MCF 10A (cell line): ENCODE results near the gene TFF2. TPM values are rescaled to one million over a fixed set of nuclear protein-coding genes. Genes with fewer than 3 reads are reported as not detected.

Source experiments
- BruUV-seq: library from RNA; stranded (reverse); fragments of 400-500 nt; replicated peaks from 2 replicates; lab custom pipeline; 2021; lab: Mats Ljungman, UMichigan
- CTCF ChIA-PET: fragments of 300-600 bp; sonication (Branson Sonifier 250); formaldehyde crosslinking; extraction: SDS; loops from one replicate; lab custom pipeline; 2021; ENCODE audit warnings: antibody characterized with exemption, inconsistent platforms; lab: Yijun Ruan, JAX
- POLR2A ChIA-PET: fragments of 300-600, 350-650 bp; sonication (Branson Sonifier 250); formaldehyde crosslinking; extraction: SDS; loops from one replicate; lab custom pipeline; 2020; ENCODE audit warnings: antibody characterized with exemption, inconsistent platforms; lab: Yijun Ruan, JAX
- DNase-seq: peaks from one replicate; pipeline ENCODE4 v3.0.0-alpha.2; 2018; ENCODE audit not compliant: unreplicated experiment
- H3K27ac Mint-ChIP-seq: one replicate; pipeline ENCODE4 v1.8.0; 2022; ENCODE audit warnings: mild to moderate bottlenecking, low read depth, mixed read lengths; ENCODE audit not compliant: unreplicated experiment
- H3K27me3 Mint-ChIP-seq: one replicate; pipeline ENCODE4 v1.8.0; 2022; ENCODE audit warnings: mixed read lengths; ENCODE audit not compliant: insufficient read depth, unreplicated experiment
- H3K36me3 Mint-ChIP-seq: one replicate; pipeline ENCODE4 v1.8.0; 2022; ENCODE audit warnings: mild to moderate bottlenecking, moderate library complexity, mixed read lengths; ENCODE audit not compliant: insufficient read depth, unreplicated experiment
- H3K4me1 Mint-ChIP-seq: one replicate; pipeline ENCODE4 v1.8.0; 2022; ENCODE audit warnings: mixed read lengths; ENCODE audit not compliant: insufficient read depth, unreplicated experiment
- H3K4me3 Mint-ChIP-seq: one replicate; pipeline ENCODE4 v1.8.0; 2022; ENCODE audit warnings: mild to moderate bottlenecking, moderate library complexity, mixed read lengths; ENCODE audit not compliant: unreplicated experiment
- H3K9me3 Mint-ChIP-seq: one replicate; pipeline ENCODE4 v1.8.0; 2022; ENCODE audit warnings: mixed read lengths; ENCODE audit not compliant: unreplicated experiment
- intact Hi-C: fragments of 100-400 bp; cut with micrococcal nuclease; formaldehyde crosslinking; loops from 2 replicates; pipeline ENCODE4 v1.14.1; 2022
- total RNA-seq: library from RNA; stranded (reverse); gene quantifications from 2 replicates; pipeline ENCODE4 v1.2.3, GENCODE V29; 2022
- TF ChIP-seq, protein P1 (sequence below): fragments of 200-600 bp; IDR thresholded peaks from one replicate; pipeline ENCODE4 v1.8.0; 2022; ENCODE audit warnings: antibody characterized with exemption, mild to moderate bottlenecking; ENCODE audit not compliant: unreplicated experiment

The TFF2 gene
- total RNA-seq, 1 experiment from 2014 or later, result not detected

DNA sequence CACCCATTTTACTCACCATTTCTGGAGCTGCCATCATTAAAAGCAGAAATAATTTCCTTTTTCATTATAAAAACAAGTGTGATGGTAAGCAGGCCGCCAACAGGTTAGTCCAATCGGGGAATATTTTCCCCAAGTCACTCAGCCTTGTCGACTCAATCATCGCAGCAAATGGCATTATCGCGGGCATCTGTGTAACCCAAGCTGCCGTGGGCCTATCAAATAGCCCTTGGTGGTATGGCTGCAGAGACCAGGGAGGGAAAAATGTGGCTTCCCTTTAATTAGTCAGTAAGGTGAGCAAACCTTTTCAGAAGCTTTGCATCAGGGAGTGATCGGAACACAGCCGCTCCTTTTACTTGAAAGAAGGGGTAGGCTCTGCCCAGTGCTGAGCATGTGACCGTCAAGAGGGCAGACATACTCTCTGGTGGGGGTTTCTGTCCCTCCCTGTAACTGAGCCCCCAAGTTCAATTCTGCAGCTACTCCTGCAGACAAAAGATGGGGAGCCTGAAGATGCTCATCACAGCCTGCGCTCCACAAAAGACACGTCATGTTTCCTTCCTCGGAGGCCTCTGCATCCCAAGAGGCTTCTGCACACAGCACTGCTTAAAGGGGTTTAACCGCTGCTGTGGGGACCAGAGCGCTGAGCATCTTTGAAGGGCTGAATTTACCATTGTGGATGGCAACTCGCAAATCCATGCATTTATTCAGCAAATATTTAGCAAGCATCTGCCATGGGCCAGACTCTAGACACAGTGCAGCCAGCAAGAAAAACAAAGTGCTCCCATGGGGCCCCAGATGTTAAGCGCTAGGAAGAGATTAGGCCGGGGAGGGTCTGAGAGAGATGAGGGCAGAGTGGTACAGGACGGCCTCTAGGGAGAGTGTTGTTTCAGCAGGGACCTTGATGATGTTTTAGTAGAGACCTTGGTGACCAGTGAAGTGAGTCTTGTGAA lies 46.3 kb upstream of the TFF2 start:
- TF ChIP-seq, protein P1, sequence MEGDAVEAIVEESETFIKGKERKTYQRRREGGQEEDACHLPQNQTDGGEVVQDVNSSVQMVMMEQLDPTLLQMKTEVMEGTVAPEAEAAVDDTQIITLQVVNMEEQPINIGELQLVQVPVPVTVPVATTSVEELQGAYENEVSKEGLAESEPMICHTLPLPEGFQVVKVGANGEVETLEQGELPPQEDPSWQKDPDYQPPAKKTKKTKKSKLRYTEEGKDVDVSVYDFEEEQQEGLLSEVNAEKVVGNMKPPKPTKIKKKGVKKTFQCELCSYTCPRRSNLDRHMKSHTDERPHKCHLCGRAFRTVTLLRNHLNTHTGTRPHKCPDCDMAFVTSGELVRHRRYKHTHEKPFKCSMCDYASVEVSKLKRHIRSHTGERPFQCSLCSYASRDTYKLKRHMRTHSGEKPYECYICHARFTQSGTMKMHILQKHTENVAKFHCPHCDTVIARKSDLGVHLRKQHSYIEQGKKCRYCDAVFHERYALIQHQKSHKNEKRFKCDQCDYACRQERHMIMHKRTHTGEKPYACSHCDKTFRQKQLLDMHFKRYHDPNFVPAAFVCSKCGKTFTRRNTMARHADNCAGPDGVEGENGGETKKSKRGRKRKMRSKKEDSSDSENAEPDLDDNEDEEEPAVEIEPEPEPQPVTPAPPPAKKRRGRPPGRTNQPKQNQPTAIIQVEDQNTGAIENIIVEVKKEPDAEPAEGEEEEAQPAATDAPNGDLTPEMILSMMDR, result no peak
- BruUV-seq, result no TSS peak
- H3K4me3 Mint-ChIP-seq, result no peak overlapping the region
- peak overlapping the region; percentile 4 for H3K27ac Mint-ChIP-seq
- H3K9me3 Mint-ChIP-seq, result peaks cover 7% of the 10 kb centered on the region
- intact Hi-C loops, result no loop called here
- peaks cover 6% of the 10 kb centered on the region for H3K4me1 Mint-ChIP-seq
- CTCF ChIA-PET, result no interaction called here
- POLR2A ChIA-PET, result interaction anchor here (0.9 to 1.2 kb wide), 3 partner anchors 10 to 69 kb away, joined by 3 to 5 read pairs (median 5); no protein-coding TSS in a partner anchor
- DNase-seq, result no peak
- H3K36me3 Mint-ChIP-seq, result no peaks in the 10 kb centered on the region
- peaks cover 6% of the 10 kb centered on the region for H3K27me3 Mint-ChIP-seq

- no peaks in the 10 kb centered on the region for H3K36me3 Mint-ChIP-seq
- peak within 1 kb of the TSS; percentile 84 for H3K27ac Mint-ChIP-seq
- intact Hi-C loops, result no loop called here
- POLR2A ChIA-PET, result interaction anchor here (0.9 to 1.2 kb wide), 3 partner anchors 9 to 68 kb away, joined by 3 to 5 read pairs (median 5); no protein-coding TSS in a partner anchor
- no TSS peak for BruUV-seq
- H3K4me3 Mint-ChIP-seq, result peak within 1 kb of the TSS; percentile 67
- TF ChIP-seq, protein P1, result no peak
- DNase-seq, result peak; percentile 85
- peaks cover 11% of the 10 kb centered on the region for H3K27me3 Mint-ChIP-seq
- H3K9me3 Mint-ChIP-seq, result no peaks in the 10 kb centered on the region
- H3K4me1 Mint-ChIP-seq, result peaks cover 6% of the 10 kb centered on the region
- CTCF ChIA-PET, result no interaction called here
These were observed 45.3 kb upstream of the TFF2 start, which contains the start of gene TMPRSS3 for GRCh38 chr21:42395905-42396651. Gene TMPRSS3 (minus strand): TSS chr21:42396052. CDS start chr21:42395417, 635 bp downstream.

DNA sequence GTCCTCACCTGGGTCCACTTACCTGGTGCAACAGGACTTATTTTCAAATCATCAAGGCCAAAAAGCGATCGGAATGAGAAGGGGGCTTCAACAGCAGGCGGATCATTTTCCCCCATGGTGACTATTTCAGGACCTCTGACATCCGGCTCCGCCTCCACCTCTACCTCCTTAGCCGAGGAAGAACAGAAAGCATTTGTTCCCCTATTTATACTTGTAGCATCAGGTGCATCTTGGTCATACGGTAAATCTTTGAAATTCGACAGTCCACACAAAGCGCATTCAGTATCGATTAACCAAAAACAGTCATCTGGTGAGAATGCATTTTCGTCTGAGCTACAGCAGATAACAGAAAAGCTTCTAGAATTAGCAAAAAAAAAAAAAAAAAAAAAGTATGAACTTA lies 44.5 kb upstream of the TFF2 start:
- Mint-ChIP-seq H3K4me3 (peak overlapping the region; percentile 67), H3K9me3 (no peaks in the 10 kb centered on the region)
- TSS peak; percentile 82 for BruUV-seq

More for the DNA sequence above, 44.5 kb upstream of the TFF2 start:
- no peaks in the 10 kb centered on the region for H3K36me3 Mint-ChIP-seq
- TF ChIP-seq, protein P1, result no peak
- CTCF ChIA-PET, result interaction anchor here (0.6 kb wide), 1 partner anchor 8 kb away, joined by 3 read pairs; the partner anchor contains the start of gene UBASH3A
- H3K27ac Mint-ChIP-seq, result peak overlapping the region; percentile 84
- H3K27me3 Mint-ChIP-seq, result peaks cover 11% of the 10 kb centered on the region
- no peak for DNase-seq
- peaks cover 6% of the 10 kb centered on the region for H3K4me1 Mint-ChIP-seq
- intact Hi-C loops, result no loop called here
- POLR2A ChIA-PET, result no interaction called here
